ENCODE data around the gene NLGN1. TPM values are rescaled to one million over a fixed set of nuclear protein-coding genes. Genes with fewer than 3 reads are reported as not detected.
A peak's percentile ranks its signal among the peaks of the same experiment; 100 is the strongest.

Gene NLGN1
- polyA plus RNA-seq, 1 donor from 2014 or later, result 2.7 TPM

- Histone ChIP-seq H3K79me2 (replicated peaks; ENCODE audit: insufficient read depth, low read length) (peaks cover 2% of the 10 kb centered on the region), H3K9ac (ENCODE audit: low read length) (no peak overlapping the region), H3K27me3 (ENCODE audit: insufficient read depth, low read depth, low read length) (no peaks in the 10 kb centered on the region), H3K27ac (ENCODE audit: low read length) (no peak overlapping the region), H4K20me1 (ENCODE audit: insufficient read depth) (no peaks in the 10 kb centered on the region), H3K4me3 (ENCODE audit: low read length) (no peak overlapping the region), H3K4me2 (ENCODE audit: low read length) (no peak overlapping the region), H2AFZ (ENCODE audit: low read depth, low read length) (no peak overlapping the region), H3K36me3 (ENCODE audit: insufficient read depth, low read length) (no peaks in the 10 kb centered on the region), H3K9me3 (ENCODE audit: low read length) (no peaks in the 10 kb centered on the region), H3F3A (ENCODE audit: insufficient read depth, low read length, poor library complexity, severe bottlenecking) (no peaks in the 10 kb centered on the region), H3K9me2 (ENCODE audit: insufficient read depth, low read length) (no peaks in the 10 kb centered on the region)
- TF ChIP-seq REST (IDR thresholded peaks at IDR 0.05; ENCODE audit: borderline replicate concordance), result no peak
- no peak for TF ChIP-seq RAD21 (conservative IDR thresholded peaks at IDR 0.05)
- TF ChIP-seq EP300 (conservative IDR thresholded peaks at IDR 0.05; ENCODE audit: poor library complexity, severe bottlenecking), result no peak
- no peak for TF ChIP-seq SMC3 (conservative IDR thresholded peaks at IDR 0.05; ENCODE audit: poor library complexity)
- no peak for TF ChIP-seq CTCF (IDR thresholded peaks at IDR 0.05; ENCODE audit: poor library complexity, severe bottlenecking)
- no peak for TF ChIP-seq EZH2 (IDR thresholded peaks at IDR 0.05; ENCODE audit: borderline replicate concordance, insufficient read depth, low read length, poor library complexity, severe bottlenecking)
- TF ChIP-seq TAF1 (IDR thresholded peaks at IDR 0.05; ENCODE audit: low read depth), result no peak
These were observed 13.3 kb downstream of the NLGN1 start for GRCh38 chr3:173410849-173411248.

GRCh38 chr3:173411375-173411973, 13.9 kb downstream of the NLGN1 start:
- Histone ChIP-seq H3K27ac (ENCODE audit: low read length) (no peak overlapping the region), H2AFZ (ENCODE audit: low read depth, low read length) (no peak overlapping the region), H3F3A (ENCODE audit: insufficient read depth, low read length, poor library complexity, severe bottlenecking) (no peaks in the 10 kb centered on the region), H3K4me3 (ENCODE audit: low read length) (no peak overlapping the region), H3K9ac (ENCODE audit: low read length) (no peak overlapping the region), H4K20me1 (ENCODE audit: insufficient read depth) (no peaks in the 10 kb centered on the region), H3K27me3 (ENCODE audit: insufficient read depth, low read depth, low read length) (no peaks in the 10 kb centered on the region), H3K36me3 (ENCODE audit: insufficient read depth, low read length) (no peaks in the 10 kb centered on the region), H3K9me3 (ENCODE audit: low read length) (no peaks in the 10 kb centered on the region), H3K4me2 (ENCODE audit: low read length) (no peak overlapping the region), H3K9me2 (ENCODE audit: insufficient read depth, low read length) (no peaks in the 10 kb centered on the region), H3K79me2 (replicated peaks; ENCODE audit: insufficient read depth, low read length) (no peaks in the 10 kb centered on the region)
- TF ChIP-seq REST (IDR thresholded peaks at IDR 0.05; ENCODE audit: borderline replicate concordance), result no peak
- peak; percentile 80 for TF ChIP-seq CTCF (IDR thresholded peaks at IDR 0.05; ENCODE audit: poor library complexity, severe bottlenecking)
- TF ChIP-seq RAD21 (conservative IDR thresholded peaks at IDR 0.05), result peak; percentile 88
- TF ChIP-seq SMC3 (conservative IDR thresholded peaks at IDR 0.05; ENCODE audit: poor library complexity), result peak; percentile 88

Data from neural cell (in vitro differentiated cells).